Measurements from ENCODE around the gene HRH1. TPM values are rescaled to one million over a fixed set of nuclear protein-coding genes. Genes with fewer than 3 reads are reported as not detected.

HRH1 gene
- polyA plus RNA-seq, 1 donor (not counting 4 experiments of a cell fraction or from before 2014, with no cell fraction given): 13.9 TPM

- no peaks in the 10 kb centered on the region for H4K20me1 ChIP-seq (ENCODE audit: control insufficient read depth, extremely low read depth, insufficient read depth, low read length)
- H3K27me3 ChIP-seq (ENCODE audit: control insufficient read depth, extremely low read depth, insufficient read depth, low read length): no peaks in the 10 kb centered on the region
- H2AFZ ChIP-seq (ENCODE audit: control insufficient read depth, low read length): no peak overlapping the region
- H3K4me2 ChIP-seq (ENCODE audit: control insufficient read depth, extremely low read depth, insufficient read depth, low read depth, low read length): no peak overlapping the region
- H3K4me3 ChIP-seq (ENCODE audit: control insufficient read depth in 2 of 3, extremely low read depth in 1 of 3, insufficient read depth in 2 of 3, low read depth in 1 of 3, low read length in 3 of 3): no peak overlapping the region
- peaks cover 1% of the 10 kb centered on the region for H3K79me2 ChIP-seq (ENCODE audit: control insufficient read depth, insufficient read depth, low read length)
- no peaks in the 10 kb centered on the region for H3K9me3 ChIP-seq (ENCODE audit: control insufficient read depth, low read depth, low read length)
- no peak for TF ChIP-seq EZH2 (IDR thresholded peaks at IDR 0.05; ENCODE audit: low read length)
- no peak for TF ChIP-seq CTCF (optimal IDR thresholded peaks at IDR 0.05 in 1 of 3, IDR thresholded peaks at IDR 0.05 in 1 of 3, conservative IDR thresholded peaks at IDR 0.05 in 1 of 3; ENCODE audit: extremely low read depth in 1 of 3, insufficient read depth in 2 of 3, low read length in 3 of 3)
- FAIRE-seq: no peak
- H3K27ac ChIP-seq (ENCODE audit: control insufficient read depth, insufficient read depth, low read length): no peak overlapping the region
- H3K9ac ChIP-seq (ENCODE audit: control insufficient read depth, extremely low read depth, insufficient read depth, low read length): no peak overlapping the region
- dilution Hi-C loops (cut with MboI; ENCODE audit: extremely low pct_ligation_motif_present, low sequenced_read_pairs): no loop called here
- no peaks in the 10 kb centered on the region for H3K36me3 ChIP-seq (ENCODE audit: control insufficient read depth in 2 of 2, extremely low read depth in 1 of 2, insufficient read depth in 2 of 2, low read length in 2 of 2)
- H3K9me1 ChIP-seq (ENCODE audit: control insufficient read depth, extremely low read depth, insufficient read depth, low read length): no peaks in the 10 kb centered on the region
- peaks cover 29% of the 10 kb centered on the region for H3K4me1 ChIP-seq (ENCODE audit: control insufficient read depth, extremely low read depth, insufficient read depth, low read length)
- DNase-seq (ENCODE audit: low read depth, low spot score): no peak
Measured at GRCh38 chr3:11134794-11135193, 19.5 kb upstream of the HRH1 start.

GRCh38 chr3:11136116-11136515 is 18.2 kb upstream of the HRH1 start:
- no peaks in the 10 kb centered on the region for H3K27me3 ChIP-seq (ENCODE audit: control insufficient read depth, extremely low read depth, insufficient read depth, low read length)
- peak overlapping the region; percentile 93 for H3K4me2 ChIP-seq (ENCODE audit: control insufficient read depth, extremely low read depth, insufficient read depth, low read depth, low read length)
- FAIRE-seq (no peak), DNase-seq (ENCODE audit: low read depth, low spot score) (no peak)
- H3K4me3 ChIP-seq (ENCODE audit: control insufficient read depth in 2 of 3, extremely low read depth in 1 of 3, insufficient read depth in 2 of 3, low read depth in 1 of 3, low read length in 3 of 3): no peak overlapping the region
- H3K9me3 ChIP-seq (ENCODE audit: control insufficient read depth, low read depth, low read length): no peaks in the 10 kb centered on the region
- H3K27ac ChIP-seq (ENCODE audit: control insufficient read depth, insufficient read depth, low read length): peak overlapping the region; percentile 96
- H3K9ac ChIP-seq (ENCODE audit: control insufficient read depth, extremely low read depth, insufficient read depth, low read length): peak overlapping the region; percentile 88
- H4K20me1 ChIP-seq (ENCODE audit: control insufficient read depth, extremely low read depth, insufficient read depth, low read length): no peaks in the 10 kb centered on the region
- H3K79me2 ChIP-seq (ENCODE audit: control insufficient read depth, insufficient read depth, low read length): peaks cover 1% of the 10 kb centered on the region
- peaks cover 32% of the 10 kb centered on the region for H3K4me1 ChIP-seq (ENCODE audit: control insufficient read depth, extremely low read depth, insufficient read depth, low read length)
- dilution Hi-C loops (cut with MboI; ENCODE audit: extremely low pct_ligation_motif_present, low sequenced_read_pairs): no loop called here
- H3K9me1 ChIP-seq (ENCODE audit: control insufficient read depth, extremely low read depth, insufficient read depth, low read length): no peaks in the 10 kb centered on the region
- no peak for TF ChIP-seq CTCF (optimal IDR thresholded peaks at IDR 0.05 in 1 of 3, IDR thresholded peaks at IDR 0.05 in 1 of 3, conservative IDR thresholded peaks at IDR 0.05 in 1 of 3; ENCODE audit: extremely low read depth in 1 of 3, insufficient read depth in 2 of 3, low read length in 3 of 3)
- no peak for TF ChIP-seq EZH2 (IDR thresholded peaks at IDR 0.05; ENCODE audit: low read length)
- peak overlapping the region; percentile 56 for H2AFZ ChIP-seq (ENCODE audit: control insufficient read depth, low read length)
- no peaks in the 10 kb centered on the region for H3K36me3 ChIP-seq (ENCODE audit: control insufficient read depth in 2 of 2, extremely low read depth in 1 of 2, insufficient read depth in 2 of 2, low read length in 2 of 2)

Measured in keratinocyte (primary cell).